NCI-H2227 treated with DMSO at 0.1 percent for 48 hours (cell line): Measurements from ENCODE around the gene TMPRSS9.
"Not testable (repeated sequence)": the region's sequence is repeated elsewhere in the genome, so short reads cannot be mapped to it uniquely, and the experiment has no call there.

Experiments
- DNase-seq: peaks from one replicate; lab custom pipeline; 2025; lab: John Stamatoyannopoulos, UW

TMPRSS9 gene

GRCh38 chr19:2392899-2393298, 32.8 kb downstream of the TMPRSS9 start:
- not testable (repeated sequence) for DNase-seq

GRCh38 chr19:2394054-2394441, 34.0 kb downstream of the TMPRSS9 start:
- no peak for DNase-seq

GRCh38 chr19:2394442-2395292, 34.6 kb downstream of the TMPRSS9 start:
- DNase-seq: no peak

- DNase-seq: not testable (repeated sequence)
Measured at GRCh38 chr19:2395293-2395829, 35.3 kb downstream of the TMPRSS9 start.

GRCh38 chr19:2397173-2397572, 37.1 kb downstream of the TMPRSS9 start:
- not testable (repeated sequence) for DNase-seq

GRCh38 chr19:2398735-2399305, 38.8 kb downstream of the TMPRSS9 start:
- DNase-seq: no peak

- no peak for DNase-seq
Measured at GRCh38 chr19:2399582-2399981, 39.5 kb downstream of the TMPRSS9 start.

- no peak for DNase-seq
Measured at GRCh38 chr19:2408247-2408646, 48.2 kb downstream of the TMPRSS9 start.

GRCh38 chr19:2409352-2409912, 49.4 kb downstream of the TMPRSS9 start:
- no peak for DNase-seq

- no peak for DNase-seq
Measured at GRCh38 chr19:2410023-2410422, 50.0 kb downstream of the TMPRSS9 start.

- DNase-seq: no peak
Measured at GRCh38 chr19:2411709-2412108, 51.6 kb downstream of the TMPRSS9 start.

GRCh38 chr19:2412449-2412848, 52.4 kb downstream of the TMPRSS9 start:
- DNase-seq: no peak

- no peak for DNase-seq
Measured at GRCh38 chr19:2413159-2413558, 53.1 kb downstream of the TMPRSS9 start.

GRCh38 chr19:2413629-2414028, 53.6 kb downstream of the TMPRSS9 start:
- no peak for DNase-seq

- no peak for DNase-seq
Measured at GRCh38 chr19:2415281-2415972, 55.4 kb downstream of the TMPRSS9 start.

GRCh38 chr19:2415973-2416319, 55.9 kb downstream of the TMPRSS9 start:
- no peak for DNase-seq

- DNase-seq: no peak
Measured at GRCh38 chr19:2416321-2417097, 56.4 kb downstream of the TMPRSS9 start.

GRCh38 chr19:2417436-2417835, 57.4 kb downstream of the TMPRSS9 start:
- DNase-seq: not testable (repeated sequence)

- DNase-seq: no peak
Measured at GRCh38 chr19:2417881-2418406, 57.9 kb downstream of the TMPRSS9 start.

- no peak for DNase-seq
Measured at GRCh38 chr19:2419754-2420153, 59.7 kb downstream of the TMPRSS9 start.

GRCh38 chr19:2420490-2420889, 60.4 kb downstream of the TMPRSS9 start:
- DNase-seq: no peak
